GM12873 (cell line): ENCODE results near the gene CST1.

Experiments used
- CTCF ChIP-seq: IDR thresholded peaks from 2 replicates; pipeline ENCODE4 v1.5.1; 2012; ENCODE audit warnings: low read depth, mild to moderate bottlenecking, moderate library complexity, low read length, control low read depth; ENCODE audit not compliant: insufficient read depth; ENCODE audit errors: missing control alignments

CST1 gene

DNA sequence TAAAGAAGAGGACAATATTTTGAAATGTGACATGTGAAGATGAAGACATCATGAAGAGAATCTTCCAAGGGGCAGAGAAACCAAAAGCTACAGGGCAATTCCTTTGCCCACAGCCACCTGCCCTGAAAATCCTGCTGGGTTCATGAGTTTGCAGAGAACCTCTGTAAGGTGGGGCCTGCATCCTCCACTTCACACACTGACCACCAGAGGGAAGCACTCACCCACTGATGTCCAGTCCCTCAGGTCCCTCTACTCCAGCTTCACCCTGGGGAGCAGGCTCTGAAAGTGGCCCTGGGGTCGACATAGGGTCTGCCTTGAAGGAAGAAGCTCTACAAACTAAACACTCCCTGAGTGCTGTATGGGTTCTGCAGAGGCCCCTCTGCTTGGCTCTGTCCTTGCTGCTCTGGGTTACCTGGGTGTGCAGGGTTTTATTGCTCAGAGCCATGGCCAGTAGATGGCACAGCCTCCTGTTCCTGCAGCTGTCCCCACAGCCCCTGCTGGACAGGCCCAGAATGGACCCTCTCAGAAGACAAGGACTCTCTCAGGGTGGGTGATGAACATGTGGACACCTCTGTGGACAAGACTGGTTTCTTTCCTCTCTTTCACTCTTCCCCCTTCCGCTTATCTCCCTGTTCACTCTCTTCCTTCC lies 27.0 kb downstream of the CST1 start:
- peak; percentile 64 for TF ChIP-seq CTCF

GRCh38 chr20:23721962-23722361 lies 28.8 kb downstream of the CST1 start:
- no peak for TF ChIP-seq CTCF

DNA sequence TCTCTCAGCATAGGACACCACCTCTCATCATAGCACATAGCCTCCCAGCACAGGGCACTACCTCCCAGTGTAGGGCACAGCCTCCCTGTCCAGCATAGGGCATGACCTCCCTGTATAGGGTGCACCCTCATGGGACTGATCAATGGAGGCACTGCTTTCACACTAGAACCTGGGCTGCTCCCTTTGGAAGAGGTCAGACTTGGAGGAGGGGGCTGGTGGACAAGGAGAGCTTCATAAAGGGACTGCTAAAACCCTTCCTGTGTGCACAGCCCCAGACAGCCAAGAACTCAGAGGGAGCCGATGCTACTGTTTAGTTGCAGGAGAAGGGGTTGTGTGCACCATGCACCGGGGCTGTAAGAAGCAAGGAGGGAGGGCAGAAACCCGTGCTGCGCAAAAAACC lies 40.0 kb downstream of the CST1 start:
- TF ChIP-seq CTCF, result no peak

DNA sequence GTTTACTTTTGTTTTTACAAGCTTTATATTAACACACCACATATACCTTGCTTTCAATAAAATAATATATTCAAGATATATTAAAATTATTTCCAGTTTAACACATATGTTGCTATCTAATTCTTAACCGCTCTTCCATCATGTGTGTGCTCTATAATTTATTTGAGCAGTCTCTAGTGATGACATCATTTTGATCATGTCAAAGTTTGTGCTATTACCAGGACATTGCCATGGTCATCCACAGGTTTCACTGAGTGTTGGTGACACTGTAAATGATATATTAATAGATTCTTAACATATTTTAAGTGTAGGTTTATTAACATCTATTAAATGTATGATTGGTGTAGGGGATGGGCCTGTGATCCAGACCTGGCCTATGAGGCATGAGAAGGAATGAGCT lies 44.8 kb downstream of the CST1 start:
- TF ChIP-seq CTCF, result no peak

- TF ChIP-seq CTCF, result no peak
Observed at GRCh38 chr20:23702021-23702420, 48.7 kb downstream of the CST1 start.

- no peak for TF ChIP-seq CTCF
Observed at GRCh38 chr20:23700931-23701330, 49.8 kb downstream of the CST1 start.

- TF ChIP-seq CTCF, result no peak
Observed at GRCh38 chr20:23697947-23698346, 52.8 kb downstream of the CST1 start.
